Measurements from ENCODE around the gene HLA-DPA1.

The HLA-DPA1 gene

DNA sequence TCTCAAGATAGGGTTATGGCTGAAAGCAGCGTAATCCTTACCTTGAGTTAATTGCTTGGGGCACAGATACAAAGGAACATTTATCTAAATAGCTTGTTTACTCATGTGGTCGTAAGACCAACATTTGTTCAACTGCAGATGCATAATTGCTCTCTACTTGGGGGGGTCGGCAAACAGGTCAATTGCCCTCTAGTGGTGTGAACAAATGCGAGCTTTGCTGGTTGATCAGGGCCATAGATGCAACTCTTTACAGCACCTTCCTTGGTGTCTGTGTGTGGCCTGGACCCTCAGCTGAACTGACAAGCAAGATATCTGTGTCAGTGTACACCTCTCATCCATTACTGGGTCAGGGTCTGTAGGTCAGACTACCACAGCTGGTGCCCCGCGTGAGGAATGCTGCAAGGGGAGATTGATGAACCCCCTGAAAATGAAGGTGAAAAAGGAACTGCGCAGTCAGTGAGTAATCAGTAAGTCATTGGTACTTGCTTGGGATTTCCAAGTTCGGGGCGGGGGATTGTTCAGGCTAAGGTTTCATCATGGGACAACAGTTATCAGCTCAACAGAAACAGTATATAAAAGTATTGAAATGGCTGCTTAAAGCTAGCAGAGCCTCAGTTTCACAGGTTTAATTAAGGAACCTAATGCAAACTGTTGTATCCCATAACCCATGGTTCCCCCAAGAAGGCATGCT, 24.0 kb downstream of the HLA-DPA1 start:
- Histone ChIP-seq H2AK5ac (ENCODE audit: low read length) (no peak overlapping the region), H4K5ac (ENCODE audit: low read length) (no peak overlapping the region), H3K36me3 (ENCODE audit: control insufficient read depth, insufficient read depth, low read length) (no peaks in the 10 kb centered on the region), H3K4me2 (ENCODE audit: low read length) (no peak overlapping the region), H3K18ac (ENCODE audit: low read length) (no peak overlapping the region), H3K79me2 (ENCODE audit: control insufficient read depth, insufficient read depth, low read length) (no peaks in the 10 kb centered on the region), H3K23ac (ENCODE audit: low read length) (no peak overlapping the region), H4K8ac (ENCODE audit: low read depth, low read length) (no peak overlapping the region), H3K4ac (ENCODE audit: low read depth, low read length) (no peak overlapping the region), H3K79me1 (ENCODE audit: low read length) (no peaks in the 10 kb centered on the region), H3K27me3 (ENCODE audit: insufficient read depth, low read length, poor library complexity) (no peaks in the 10 kb centered on the region), H2BK120ac (ENCODE audit: low read depth, low read length) (no peak overlapping the region), H3K56ac (ENCODE audit: low read length) (no peak overlapping the region), H3K4me3 (ENCODE audit: low read length) (no peak overlapping the region), H3K4me1 (ENCODE audit: control insufficient read depth, low read depth, low read length) (no peaks in the 10 kb centered on the region), H3K9ac (ENCODE audit: low read length) (no peak overlapping the region), H3K27ac (ENCODE audit: low read depth, low read length) (no peak overlapping the region), H2BK5ac (ENCODE audit: low read length) (no peak overlapping the region), H2BK15ac (replicated peaks; ENCODE audit: low read depth) (no peak overlapping the region)
- WGBS (ENCODE audit: extremely low coverage, insufficient coverage, low lambda C conversion rate), result no CpG with 5 or more reads among the region's 9 CpGs
- peak; percentile 42 for DNase-seq

GRCh38 chr6:33040157-33040556, 33.3 kb downstream of the HLA-DPA1 start:
- DNase-seq, result no peak
- Histone ChIP-seq H3K9ac (ENCODE audit: low read length) (no peak overlapping the region), H3K27me3 (ENCODE audit: insufficient read depth, low read length, poor library complexity) (no peaks in the 10 kb centered on the region), H2BK5ac (ENCODE audit: low read length) (no peak overlapping the region), H3K79me2 (ENCODE audit: control insufficient read depth, insufficient read depth, low read length) (no peaks in the 10 kb centered on the region), H2AK5ac (ENCODE audit: low read length) (no peak overlapping the region), H2BK15ac (replicated peaks; ENCODE audit: low read depth) (no peak overlapping the region), H3K4ac (ENCODE audit: low read depth, low read length) (no peak overlapping the region), H3K23ac (ENCODE audit: low read length) (no peak overlapping the region), H2BK120ac (ENCODE audit: low read depth, low read length) (no peak overlapping the region), H3K79me1 (ENCODE audit: low read length) (no peaks in the 10 kb centered on the region), H4K5ac (ENCODE audit: low read length) (no peak overlapping the region), H3K56ac (ENCODE audit: low read length) (no peak overlapping the region), H3K36me3 (ENCODE audit: control insufficient read depth, insufficient read depth, low read length) (no peaks in the 10 kb centered on the region), H3K4me3 (ENCODE audit: low read length) (no peak overlapping the region), H3K4me1 (ENCODE audit: control insufficient read depth, low read depth, low read length) (no peaks in the 10 kb centered on the region), H3K18ac (ENCODE audit: low read length) (no peak overlapping the region), H3K4me2 (ENCODE audit: low read length) (no peak overlapping the region), H4K8ac (ENCODE audit: low read depth, low read length) (no peak overlapping the region), H3K27ac (ENCODE audit: low read depth, low read length) (no peak overlapping the region)
- no CpG with 5 or more reads among the region's 2 CpGs for WGBS (ENCODE audit: extremely low coverage, insufficient coverage, low lambda C conversion rate)

DNA sequence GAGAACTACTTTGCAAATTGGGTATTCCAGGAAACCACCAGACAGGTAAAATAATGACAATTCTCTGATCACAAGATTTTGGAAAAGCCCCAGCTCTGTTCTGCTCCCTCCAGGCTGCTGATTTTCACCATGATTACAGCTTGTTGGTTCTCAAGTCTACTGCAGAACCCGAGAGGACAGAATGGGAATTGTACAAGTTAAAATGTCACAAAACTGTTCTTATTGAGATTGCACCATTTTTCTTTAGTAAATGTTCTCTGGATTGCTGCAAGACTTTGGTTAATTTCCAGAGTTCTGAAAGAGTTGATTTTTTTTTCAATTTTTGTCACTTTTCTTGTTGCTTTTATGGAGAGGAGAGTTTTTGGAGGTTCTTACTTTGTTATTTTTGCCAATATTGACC, 36.9 kb downstream of the HLA-DPA1 start:
- no peak overlapping the region for H2BK120ac ChIP-seq (ENCODE audit: low read depth, low read length)
- H2AK5ac ChIP-seq (ENCODE audit: low read length), result no peak overlapping the region
- H3K79me2 ChIP-seq (ENCODE audit: control insufficient read depth, insufficient read depth, low read length), result no peaks in the 10 kb centered on the region
- no peak overlapping the region for H3K4ac ChIP-seq (ENCODE audit: low read depth, low read length)
- no peak overlapping the region for H2BK15ac ChIP-seq (replicated peaks; ENCODE audit: low read depth)
- no peak overlapping the region for H3K18ac ChIP-seq (ENCODE audit: low read length)
- WGBS (ENCODE audit: extremely low coverage, insufficient coverage, low lambda C conversion rate), result no CpG with 5 or more reads among the region's 1 CpG
- no peak overlapping the region for H3K4me2 ChIP-seq (ENCODE audit: low read length)
- DNase-seq, result no peak
- H3K27ac ChIP-seq (ENCODE audit: low read depth, low read length), result no peak overlapping the region
- no peak overlapping the region for H3K4me3 ChIP-seq (ENCODE audit: low read length)
- H4K8ac ChIP-seq (ENCODE audit: low read depth, low read length), result no peak overlapping the region
- no peaks in the 10 kb centered on the region for H3K79me1 ChIP-seq (ENCODE audit: low read length)
- no peak overlapping the region for H3K56ac ChIP-seq (ENCODE audit: low read length)
- H3K9ac ChIP-seq (ENCODE audit: low read length), result no peak overlapping the region
- no peaks in the 10 kb centered on the region for H3K36me3 ChIP-seq (ENCODE audit: control insufficient read depth, insufficient read depth, low read length)
- H3K4me1 ChIP-seq (ENCODE audit: control insufficient read depth, low read depth, low read length), result no peaks in the 10 kb centered on the region
- no peak overlapping the region for H2BK5ac ChIP-seq (ENCODE audit: low read length)
- H4K5ac ChIP-seq (ENCODE audit: low read length), result no peak overlapping the region
- H3K23ac ChIP-seq (ENCODE audit: low read length), result no peak overlapping the region
- no peaks in the 10 kb centered on the region for H3K27me3 ChIP-seq (ENCODE audit: insufficient read depth, low read length, poor library complexity)

- Histone ChIP-seq H2BK120ac (ENCODE audit: low read depth, low read length) (no peak overlapping the region), H3K18ac (ENCODE audit: low read length) (no peak overlapping the region), H2AK5ac (ENCODE audit: low read length) (no peak overlapping the region), H3K4me2 (ENCODE audit: low read length) (no peak overlapping the region), H3K36me3 (ENCODE audit: control insufficient read depth, insufficient read depth, low read length) (no peaks in the 10 kb centered on the region), H3K27me3 (ENCODE audit: insufficient read depth, low read length, poor library complexity) (no peaks in the 10 kb centered on the region), H2BK15ac (replicated peaks; ENCODE audit: low read depth) (no peak overlapping the region), H3K27ac (ENCODE audit: low read depth, low read length) (no peak overlapping the region), H3K56ac (ENCODE audit: low read length) (no peak overlapping the region), H4K5ac (ENCODE audit: low read length) (no peak overlapping the region), H2BK5ac (ENCODE audit: low read length) (no peak overlapping the region), H3K4me3 (ENCODE audit: low read length) (no peak overlapping the region), H3K4ac (ENCODE audit: low read depth, low read length) (no peak overlapping the region), H3K23ac (ENCODE audit: low read length) (no peak overlapping the region), H3K79me1 (ENCODE audit: low read length) (no peaks in the 10 kb centered on the region), H3K9ac (ENCODE audit: low read length) (no peak overlapping the region), H3K4me1 (ENCODE audit: control insufficient read depth, low read depth, low read length) (no peaks in the 10 kb centered on the region), H4K8ac (ENCODE audit: low read depth, low read length) (no peak overlapping the region), H3K79me2 (ENCODE audit: control insufficient read depth, insufficient read depth, low read length) (no peaks in the 10 kb centered on the region)
- DNase-seq, result no peak
- WGBS (ENCODE audit: extremely low coverage, insufficient coverage, low lambda C conversion rate), result no CpG with 5 or more reads among the region's 1 CpG
These were observed 38.9 kb downstream of the HLA-DPA1 start for GRCh38 chr6:33034554-33034953.

DNA sequence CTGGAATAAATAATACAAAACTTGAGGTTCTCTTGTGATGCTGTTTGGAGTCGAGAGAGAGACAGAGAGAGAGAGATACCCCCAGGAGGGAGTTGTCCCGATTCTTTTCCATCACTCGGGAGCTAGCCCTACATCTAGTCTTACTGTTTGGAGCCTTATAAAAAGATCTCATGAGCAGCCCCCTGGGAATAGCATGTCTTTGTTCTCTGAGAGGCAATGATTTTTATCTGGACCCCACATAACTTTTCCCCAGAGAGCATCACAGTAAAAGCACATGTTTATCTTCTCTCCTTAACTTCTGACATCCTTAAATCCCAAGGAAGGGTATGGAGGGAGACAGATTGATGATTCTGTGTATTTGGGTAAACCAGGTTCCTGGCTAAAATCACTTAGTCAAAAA, 43.2 kb downstream of the HLA-DPA1 start:
- Histone ChIP-seq H2AK5ac (ENCODE audit: low read length) (no peak overlapping the region), H3K18ac (ENCODE audit: low read length) (no peak overlapping the region), H3K79me2 (ENCODE audit: control insufficient read depth, insufficient read depth, low read length) (no peaks in the 10 kb centered on the region), H3K36me3 (ENCODE audit: control insufficient read depth, insufficient read depth, low read length) (no peaks in the 10 kb centered on the region), H3K4ac (ENCODE audit: low read depth, low read length) (no peak overlapping the region), H3K4me3 (ENCODE audit: low read length) (no peak overlapping the region), H4K8ac (ENCODE audit: low read depth, low read length) (no peak overlapping the region), H2BK120ac (ENCODE audit: low read depth, low read length) (no peak overlapping the region), H3K4me2 (ENCODE audit: low read length) (no peak overlapping the region), H3K4me1 (ENCODE audit: control insufficient read depth, low read depth, low read length) (no peaks in the 10 kb centered on the region), H3K79me1 (ENCODE audit: low read length) (no peaks in the 10 kb centered on the region), H3K27me3 (ENCODE audit: insufficient read depth, low read length, poor library complexity) (no peaks in the 10 kb centered on the region), H3K23ac (ENCODE audit: low read length) (no peak overlapping the region), H2BK15ac (replicated peaks; ENCODE audit: low read depth) (no peak overlapping the region), H2BK5ac (ENCODE audit: low read length) (no peak overlapping the region), H4K5ac (ENCODE audit: low read length) (no peak overlapping the region), H3K27ac (ENCODE audit: low read depth, low read length) (no peak overlapping the region), H3K9ac (ENCODE audit: low read length) (no peak overlapping the region), H3K56ac (ENCODE audit: low read length) (no peak overlapping the region)
- WGBS (ENCODE audit: extremely low coverage, insufficient coverage, low lambda C conversion rate), result no CpG with 5 or more reads among the region's 3 CpGs
- DNase-seq, result no peak
